Calu3 (cell line): ENCODE data around the gene NMNAT2. TPM values are rescaled to one million over a fixed set of nuclear protein-coding genes. Genes with fewer than 3 reads are reported as not detected.

Experiments
- BruUV-seq: library from RNA; stranded (reverse); fragments of 400-500 nt; replicated peaks from 2 replicates; lab custom pipeline; 2021; lab: Mats Ljungman, UMichigan
- CTCF ChIA-PET: fragments of 300-600 bp; sonication (Branson Sonifier 250); formaldehyde crosslinking; loops from one replicate; lab custom pipeline; 2022; ENCODE audit warnings: antibody characterized with exemption; lab: Charles Lee
- DNase-seq: peaks from one replicate; pipeline ENCODE4 v3.0.0; 2022
- H3K27ac Mint-ChIP-seq: one replicate; pipeline ENCODE4 v1.8.0; 2022; ENCODE audit warnings: mixed read lengths; ENCODE audit not compliant: unreplicated experiment
- H3K27me3 Mint-ChIP-seq: one replicate; pipeline ENCODE4 v1.8.0; 2022; ENCODE audit warnings: mixed read lengths; ENCODE audit not compliant: unreplicated experiment
- H3K36me3 Mint-ChIP-seq: one replicate; pipeline ENCODE4 v1.8.0; 2022; ENCODE audit warnings: mild to moderate bottlenecking, moderate library complexity, mixed read lengths; ENCODE audit not compliant: insufficient read depth, unreplicated experiment
- H3K4me1 Mint-ChIP-seq: one replicate; pipeline ENCODE4 v1.8.0; 2022; ENCODE audit warnings: mild to moderate bottlenecking, low read depth, mixed read lengths; ENCODE audit not compliant: unreplicated experiment
- H3K4me3 Mint-ChIP-seq: one replicate; pipeline ENCODE4 v1.8.0; 2022; ENCODE audit warnings: mild to moderate bottlenecking, low read depth, moderate library complexity, mixed read lengths; ENCODE audit not compliant: unreplicated experiment
- H3K9me3 Mint-ChIP-seq: one replicate; pipeline ENCODE4 v1.8.0; 2022; ENCODE audit warnings: low read depth, mixed read lengths; ENCODE audit not compliant: unreplicated experiment
- intact Hi-C: fragments of 100-400 bp; cut with micrococcal nuclease; formaldehyde crosslinking; loops from one replicate; pipeline ENCODE4 v1.10.0; 2022; ENCODE audit not compliant: unreplicated experiment
- total RNA-seq: library from RNA; stranded (reverse); gene quantifications from 2 replicates; pipeline ENCODE4 v1.2.3, GENCODE V29; 2022
- TF ChIP-seq, protein P1 (sequence below): fragments of 200-600 bp; IDR thresholded peaks from one replicate; pipeline ENCODE4 v1.8.0; 2022; ENCODE audit warnings: antibody characterized with exemption; ENCODE audit not compliant: unreplicated experiment

The NMNAT2 gene
- total RNA-seq, 1 experiment from 2014 or later = 0.26 TPM

DNA sequence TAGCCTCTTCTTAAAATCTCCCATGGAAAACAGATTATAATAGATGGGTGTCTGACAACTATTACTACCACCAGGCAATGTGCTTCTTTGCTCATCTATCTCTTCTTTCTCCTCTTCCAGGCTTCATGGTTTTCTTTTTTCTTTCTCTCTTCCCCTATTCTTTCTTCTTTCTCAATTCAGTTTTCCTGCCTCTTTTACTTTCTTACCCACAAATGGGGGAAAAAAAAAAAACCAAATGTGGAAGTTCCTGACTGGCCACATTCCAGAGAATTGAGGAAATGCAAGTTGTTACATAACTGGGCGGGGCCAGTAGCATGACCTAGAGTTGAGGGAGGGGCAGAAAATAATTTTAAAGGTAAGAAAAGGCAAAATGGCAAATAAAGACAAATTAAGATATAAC is 43.2 kb upstream of the NMNAT2 start:
- no TSS peak for BruUV-seq
- Mint-ChIP-seq H3K27me3 (no peaks in the 10 kb centered on the region), H3K4me3 (peak overlapping the region; percentile 7), H3K27ac (peak overlapping the region; percentile 58), H3K4me1 (peaks cover 27% of the 10 kb centered on the region), H3K36me3 (peaks cover 5% of the 10 kb centered on the region), H3K9me3 (peaks cover 3% of the 10 kb centered on the region)
- peak; percentile 83 for DNase-seq
- TF ChIP-seq, protein P1, sequence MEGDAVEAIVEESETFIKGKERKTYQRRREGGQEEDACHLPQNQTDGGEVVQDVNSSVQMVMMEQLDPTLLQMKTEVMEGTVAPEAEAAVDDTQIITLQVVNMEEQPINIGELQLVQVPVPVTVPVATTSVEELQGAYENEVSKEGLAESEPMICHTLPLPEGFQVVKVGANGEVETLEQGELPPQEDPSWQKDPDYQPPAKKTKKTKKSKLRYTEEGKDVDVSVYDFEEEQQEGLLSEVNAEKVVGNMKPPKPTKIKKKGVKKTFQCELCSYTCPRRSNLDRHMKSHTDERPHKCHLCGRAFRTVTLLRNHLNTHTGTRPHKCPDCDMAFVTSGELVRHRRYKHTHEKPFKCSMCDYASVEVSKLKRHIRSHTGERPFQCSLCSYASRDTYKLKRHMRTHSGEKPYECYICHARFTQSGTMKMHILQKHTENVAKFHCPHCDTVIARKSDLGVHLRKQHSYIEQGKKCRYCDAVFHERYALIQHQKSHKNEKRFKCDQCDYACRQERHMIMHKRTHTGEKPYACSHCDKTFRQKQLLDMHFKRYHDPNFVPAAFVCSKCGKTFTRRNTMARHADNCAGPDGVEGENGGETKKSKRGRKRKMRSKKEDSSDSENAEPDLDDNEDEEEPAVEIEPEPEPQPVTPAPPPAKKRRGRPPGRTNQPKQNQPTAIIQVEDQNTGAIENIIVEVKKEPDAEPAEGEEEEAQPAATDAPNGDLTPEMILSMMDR = no peak
- intact Hi-C loops = no loop called here
- CTCF ChIA-PET = no interaction called here

DNA sequence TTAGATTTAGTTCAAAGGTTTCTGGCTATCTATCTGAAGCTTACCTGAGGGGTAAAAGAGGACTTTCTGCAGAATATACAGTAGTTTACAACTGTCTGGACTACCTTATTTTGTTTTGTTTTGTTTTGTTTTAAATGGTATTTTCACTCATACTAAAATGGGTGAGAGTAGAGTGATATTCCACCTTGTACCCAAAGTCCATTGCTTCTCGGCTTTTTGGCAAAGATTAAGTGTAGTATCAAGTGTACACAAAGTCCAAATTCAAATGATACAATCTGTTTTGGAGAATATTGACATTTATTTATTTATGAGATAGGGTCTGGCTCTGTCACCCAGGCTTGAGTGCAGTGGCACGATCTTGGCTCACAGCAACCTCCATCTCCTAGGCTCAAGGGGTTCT is 42.4 kb upstream of the NMNAT2 start:
- no TSS peak for BruUV-seq
- peaks cover 5% of the 10 kb centered on the region for H3K36me3 Mint-ChIP-seq
- TF ChIP-seq, protein P1 = no peak
- intact Hi-C loops = no loop called here
- DNase-seq = no peak
- H3K4me1 Mint-ChIP-seq = peaks cover 24% of the 10 kb centered on the region
- no peaks in the 10 kb centered on the region for H3K27me3 Mint-ChIP-seq
- H3K27ac Mint-ChIP-seq = no peak overlapping the region
- peaks cover 3% of the 10 kb centered on the region for H3K9me3 Mint-ChIP-seq
- CTCF ChIA-PET = interaction anchor here (0.6 kb wide), 3 partner anchors 27 to 236 kb away, joined by 3 to 4 read pairs (median 3); no protein-coding TSS in a partner anchor
- H3K4me3 Mint-ChIP-seq = no peak overlapping the region

DNA sequence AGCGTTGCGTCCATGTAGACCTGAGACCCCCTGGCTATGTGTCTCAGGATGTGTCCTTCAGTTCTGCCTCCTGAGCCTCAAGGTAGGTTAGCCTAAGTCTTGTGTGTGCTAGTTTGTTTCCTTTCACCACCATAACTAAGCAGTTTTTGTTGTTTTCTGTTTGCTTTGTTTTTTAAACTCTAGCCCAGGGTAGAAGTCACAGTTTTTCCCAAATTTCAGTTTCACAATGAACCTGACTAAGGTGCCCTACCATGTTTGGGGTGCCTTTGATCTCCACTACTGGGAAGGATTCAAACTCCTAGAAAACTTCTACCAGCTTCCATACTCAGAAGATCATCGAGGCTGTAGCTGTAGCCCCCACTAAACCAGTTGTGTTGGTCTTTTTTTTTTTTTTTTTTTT is 39.3 kb upstream of the NMNAT2 start:
- H3K27ac Mint-ChIP-seq = no peak overlapping the region
- DNase-seq = no peak
- peaks cover 3% of the 10 kb centered on the region for H3K9me3 Mint-ChIP-seq
- CTCF ChIA-PET = interaction anchor here (1.4 kb wide), 1 partner anchor 10 kb away, joined by 4 read pairs; no protein-coding TSS in a partner anchor
- TF ChIP-seq, protein P1 = no peak
- H3K4me3 Mint-ChIP-seq = no peak overlapping the region
- H3K27me3 Mint-ChIP-seq = no peaks in the 10 kb centered on the region
- peaks cover 5% of the 10 kb centered on the region for H3K36me3 Mint-ChIP-seq
- intact Hi-C loops = no loop called here
- BruUV-seq = no TSS peak
- peaks cover 27% of the 10 kb centered on the region for H3K4me1 Mint-ChIP-seq

DNA sequence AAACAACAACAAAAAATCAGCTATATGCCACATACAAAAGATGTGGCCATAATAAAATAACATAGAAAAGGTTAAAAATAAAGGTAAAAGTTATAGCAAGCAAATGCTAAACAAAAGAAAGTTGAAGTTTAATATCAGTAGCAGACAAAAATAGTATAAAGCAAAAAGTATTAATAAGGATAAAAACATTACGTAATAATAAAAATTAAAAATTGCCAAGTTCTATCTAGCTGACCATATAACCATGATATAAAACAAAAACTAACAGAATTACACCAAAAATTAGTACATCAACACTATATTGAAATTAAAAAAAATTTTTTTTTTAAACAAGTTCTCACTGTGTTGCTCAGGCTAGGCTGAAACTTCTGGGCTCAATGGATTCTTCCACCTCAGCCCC is 38.6 kb upstream of the NMNAT2 start:
- H3K4me1 Mint-ChIP-seq = peaks cover 21% of the 10 kb centered on the region
- no peak for DNase-seq
- intact Hi-C loops = no loop called here
- no peak overlapping the region for H3K27ac Mint-ChIP-seq
- TF ChIP-seq, protein P1 = no peak
- H3K9me3 Mint-ChIP-seq = peaks cover 3% of the 10 kb centered on the region
- H3K4me3 Mint-ChIP-seq = no peak overlapping the region
- no TSS peak for BruUV-seq
- peaks cover 5% of the 10 kb centered on the region for H3K36me3 Mint-ChIP-seq
- no peaks in the 10 kb centered on the region for H3K27me3 Mint-ChIP-seq
- CTCF ChIA-PET = interaction anchor here (0.7 kb wide), 1 partner anchor 1060 kb away, joined by 7 read pairs; no protein-coding TSS in a partner anchor
